22Rv1 (cell line): Measurements from ENCODE around the gene ANXA4.

Experiments used
- CTCF ChIP-seq: fragments of 450-650 bp; IDR thresholded peaks from 2 replicates; pipeline ENCODE4 v1.5.1; 2017; ENCODE audit warnings: mild to moderate bottlenecking
- ZFX ChIP-seq: fragments of 450-650 bp; IDR thresholded peaks from 2 replicates; pipeline ENCODE4 v1.6.1; 2017; ENCODE audit warnings: antibody characterized with exemption, borderline replicate concordance

GRCh38 chr2:69844560-69844959 lies 102.6 kb downstream of the ANXA4 start:
- TF ChIP-seq CTCF, result no peak
- no peak for TF ChIP-seq ZFX
